HG03108 (cell line): ENCODE measurements around the gene IGSF5.

ENCODE experiments used
- ATAC-seq: cut with Tn5 transposase; IDR thresholded peaks from one replicate; pipeline ENCODE4 v1.9.1; 2021; ENCODE audit warnings: moderate library complexity; ENCODE audit not compliant: unreplicated experiment

The IGSF5 gene

GRCh38 chr21:39812983-39813382, 68.0 kb downstream of the IGSF5 start:
- ATAC-seq, result no peak

- ATAC-seq, result no peak
Observed at GRCh38 chr21:39818557-39818956, 73.6 kb downstream of the IGSF5 start.

DNA sequence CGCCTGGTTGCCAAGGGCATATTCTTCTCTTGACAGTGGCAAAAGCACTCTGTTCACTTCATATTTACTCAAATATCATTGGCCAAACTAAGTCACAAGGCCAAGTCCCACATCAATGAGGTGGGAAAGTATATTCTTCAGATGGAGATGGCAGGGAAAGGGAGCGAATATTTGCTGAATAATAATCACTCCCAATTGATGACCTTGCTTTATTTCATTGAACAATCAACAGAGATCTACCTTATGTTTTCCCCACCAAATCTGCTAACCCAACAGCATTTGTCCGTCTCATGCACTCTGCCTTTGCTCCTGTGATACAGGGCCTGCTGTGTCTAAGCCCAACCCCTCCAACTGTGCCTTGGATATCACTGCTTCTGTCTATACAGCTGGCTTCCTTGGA, 77.1 kb downstream of the IGSF5 start:
- ATAC-seq, result no peak

DNA sequence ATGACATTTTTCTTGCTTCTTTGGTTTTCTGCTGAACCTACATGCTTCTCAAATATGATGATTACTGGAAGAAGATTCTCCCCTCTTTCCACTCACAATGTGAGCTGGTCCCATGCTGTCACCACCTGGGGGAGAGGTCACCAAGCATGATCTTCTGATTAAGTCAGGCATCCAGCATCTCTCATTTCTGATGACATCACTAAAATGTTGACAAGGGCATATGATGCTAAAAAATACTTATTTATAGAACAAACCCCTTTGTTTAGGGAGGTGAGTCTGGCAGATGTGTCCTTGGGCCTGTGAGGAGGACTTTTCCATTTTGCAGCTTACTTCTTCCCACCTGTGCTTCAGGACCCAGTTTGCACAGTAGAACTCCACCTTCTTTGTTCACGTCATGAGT, 80.3 kb downstream of the IGSF5 start:
- no peak for ATAC-seq

- ATAC-seq, result no peak
Observed at GRCh38 chr21:39834543-39834942, 89.6 kb downstream of the IGSF5 start.

DNA sequence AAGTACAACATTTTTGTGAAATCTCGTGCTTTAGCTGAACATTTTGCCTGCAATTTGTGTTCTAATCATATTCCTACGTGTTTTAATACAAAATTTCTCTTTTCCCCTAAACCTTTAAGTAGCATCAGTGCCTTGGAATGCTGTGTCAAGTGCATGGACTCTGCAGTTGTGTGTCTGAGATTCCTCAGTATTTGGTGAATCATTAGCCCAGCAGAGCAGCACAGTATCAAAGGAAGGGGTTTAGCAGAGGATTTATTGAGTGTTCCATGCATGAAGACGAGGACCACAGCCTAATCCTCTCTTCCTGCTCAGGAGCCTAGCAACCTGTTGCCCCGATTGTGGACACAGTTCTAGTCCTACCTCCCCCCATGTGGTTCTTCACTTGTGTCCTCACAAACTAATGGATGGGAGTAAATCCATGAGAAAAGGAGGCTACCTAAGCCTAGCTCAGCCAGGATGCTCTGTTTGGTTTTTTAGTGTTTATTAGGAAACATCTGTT, 92.9 kb downstream of the IGSF5 start:
- no peak for ATAC-seq

DNA sequence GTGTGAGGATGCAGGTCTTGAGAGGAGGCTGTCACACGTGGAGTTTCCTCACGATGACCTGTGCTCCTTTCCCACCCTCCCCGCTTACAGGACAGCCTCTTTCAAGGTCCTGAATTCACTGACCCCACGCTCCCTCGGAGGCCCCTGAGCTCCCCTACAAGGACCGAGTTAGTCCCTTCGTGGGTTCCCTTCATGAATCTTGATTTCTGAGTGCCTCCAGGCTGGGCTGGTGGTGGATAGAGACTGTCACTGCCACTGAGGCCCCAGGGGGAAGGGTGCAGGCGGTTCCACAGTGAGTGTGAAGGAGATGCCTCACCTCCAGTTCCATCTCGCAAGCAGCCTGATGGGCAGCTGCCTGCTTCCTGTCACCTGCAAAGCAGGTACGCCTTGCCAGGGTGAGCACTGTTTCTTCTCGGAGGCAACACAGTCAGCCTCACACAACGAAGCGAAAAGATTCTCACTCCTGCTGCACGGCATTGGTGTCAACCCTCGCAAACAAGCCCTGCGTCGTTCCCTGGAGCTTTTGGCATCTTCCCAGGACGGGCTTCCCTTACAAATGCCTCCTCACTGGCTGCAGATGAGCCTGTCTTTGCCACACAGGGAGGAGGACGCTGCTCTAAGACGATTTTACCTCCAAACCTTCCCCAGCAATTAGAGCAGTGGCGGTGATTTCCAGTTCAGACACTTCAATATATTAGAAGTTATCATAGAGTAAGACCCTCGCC, 95.6 kb downstream of the IGSF5 start:
- ATAC-seq, result no peak

DNA sequence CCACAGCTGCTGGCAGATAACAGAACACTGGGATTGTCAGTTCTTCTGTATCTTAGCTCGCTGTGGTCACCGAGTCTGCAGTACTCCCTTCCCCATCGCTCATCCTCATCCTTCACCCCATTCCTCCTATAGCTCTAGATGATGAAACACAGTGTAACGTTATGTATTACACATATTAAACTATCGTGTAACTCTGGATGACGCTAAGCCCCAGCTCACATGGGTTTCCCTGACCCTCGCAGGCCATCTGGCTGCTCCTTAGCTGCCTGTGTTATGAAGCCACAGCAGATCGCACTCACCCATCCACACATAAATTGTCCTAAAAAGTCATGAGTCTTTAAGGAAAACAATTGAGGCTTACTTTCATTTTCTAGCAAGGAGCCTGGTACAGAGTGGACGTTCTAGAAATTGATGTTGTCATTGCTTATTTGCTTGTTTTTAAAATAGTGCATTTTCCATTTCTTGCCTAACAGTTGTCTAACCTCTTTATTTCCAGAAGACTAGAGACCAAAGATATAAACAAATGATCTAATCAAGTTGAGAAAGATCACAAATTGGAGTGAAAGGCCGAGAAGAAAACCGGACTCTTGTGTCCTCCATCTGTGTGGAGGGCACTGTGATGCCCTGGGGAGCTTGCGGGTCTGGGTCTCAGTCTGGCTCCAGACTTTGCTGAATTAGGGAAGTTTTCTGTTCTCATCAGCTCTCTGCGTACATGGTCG, 97.9 kb downstream of the IGSF5 start:
- ATAC-seq, result no peak

GRCh38 chr21:39843483-39843882, 98.5 kb downstream of the IGSF5 start:
- no peak for ATAC-seq

GRCh38 chr21:39843916-39844315, 98.9 kb downstream of the IGSF5 start:
- no peak for ATAC-seq

DNA sequence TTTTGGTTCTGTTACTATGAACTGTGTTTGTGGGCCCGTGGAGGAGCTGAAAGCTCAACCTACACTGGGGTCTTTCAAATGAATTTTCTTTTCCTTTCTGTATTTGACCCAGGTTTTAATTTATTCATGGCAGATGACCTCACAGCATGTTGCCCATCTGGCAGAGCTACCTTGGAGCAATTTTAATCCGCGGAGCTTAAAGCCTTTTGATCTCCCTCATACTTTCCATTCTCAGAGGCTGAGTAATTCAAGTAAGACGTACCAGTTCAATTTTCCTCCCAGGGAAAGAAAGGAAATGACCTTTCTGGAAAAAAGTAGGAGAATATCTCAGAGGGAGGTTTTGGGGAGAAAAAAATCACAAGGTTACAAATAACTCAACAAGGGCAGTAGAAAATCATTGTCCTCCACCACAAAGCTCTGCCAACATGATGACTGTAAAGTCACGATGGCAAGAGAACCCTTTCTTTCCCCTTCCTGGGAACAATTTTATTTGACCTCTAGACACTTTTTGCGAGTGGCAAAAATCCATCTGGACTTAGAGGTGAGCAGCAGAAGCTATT, 100.7 kb downstream of the IGSF5 start:
- ATAC-seq, result no peak

DNA sequence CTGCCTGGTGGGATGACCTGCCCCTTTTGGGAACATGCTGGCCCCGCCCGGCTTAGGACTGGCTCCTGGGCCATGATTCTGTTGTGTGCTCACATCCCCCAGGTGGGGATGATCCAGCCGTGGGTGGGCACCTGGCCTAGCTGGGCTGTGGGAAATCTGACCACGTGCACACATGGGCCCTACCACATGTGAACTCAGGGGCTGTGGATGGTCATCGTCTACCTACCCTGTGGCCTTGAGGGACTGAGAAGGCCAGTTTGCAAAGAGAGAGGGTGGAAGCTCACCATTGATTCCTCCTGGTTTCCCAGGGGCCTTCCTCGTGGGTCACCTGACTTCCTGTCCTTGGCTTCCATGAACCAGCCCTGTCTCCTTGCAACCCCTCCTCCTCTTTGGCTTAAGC, 102.9 kb downstream of the IGSF5 start:
- no peak for ATAC-seq

GRCh38 chr21:39849014-39849655, 104.2 kb downstream of the IGSF5 start:
- ATAC-seq, result no peak

GRCh38 chr21:39850333-39850732, 105.3 kb downstream of the IGSF5 start:
- ATAC-seq, result no peak

GRCh38 chr21:39851002-39851618, 106.1 kb downstream of the IGSF5 start:
- ATAC-seq, result no peak
